ENCODE data around the gene SCN8A.
A peak's percentile ranks its signal among the peaks of the same experiment; 100 is the strongest.

The SCN8A gene

DNA sequence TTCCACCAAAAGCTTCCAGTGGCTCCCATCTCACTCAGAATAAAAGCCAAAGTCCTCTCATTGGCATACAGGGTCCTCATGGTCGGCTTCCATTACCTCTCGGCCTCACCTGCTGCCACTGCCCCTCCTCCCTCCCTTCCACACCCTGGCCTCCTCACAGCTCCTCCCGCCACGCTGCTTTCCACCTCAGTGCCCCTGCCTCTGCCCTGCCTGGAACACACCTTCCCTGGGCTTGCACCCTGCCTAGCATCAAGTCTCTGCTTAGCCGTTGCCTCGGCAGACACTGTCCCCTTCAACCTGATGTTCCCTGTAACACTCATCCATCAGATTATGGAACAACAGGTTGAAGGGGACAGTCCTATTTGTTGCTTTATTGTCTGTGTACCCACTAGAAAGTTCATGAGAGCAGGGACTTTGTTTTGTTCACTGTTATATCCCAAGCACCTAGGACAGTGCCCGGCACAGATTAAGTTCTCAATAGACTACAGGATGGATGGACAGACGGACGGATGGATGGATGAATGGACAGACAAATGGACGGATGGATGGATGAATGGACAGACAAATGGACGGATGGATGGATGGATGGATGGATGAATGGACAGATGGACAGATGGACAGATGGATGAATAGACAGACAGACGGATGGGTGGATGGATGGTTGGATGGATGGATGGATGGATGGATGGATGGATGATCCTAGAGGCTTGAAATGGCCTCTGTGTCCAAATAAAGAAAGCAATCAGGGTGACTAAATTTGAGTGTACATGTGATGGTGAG lies 242.6 kb downstream of the SCN8A start:
- Histone ChIP-seq H3K9me2 (replicated peaks; ENCODE audit: insufficient read depth, low read length) (no peaks in the 10 kb centered on the region), H3F3A (ENCODE audit: insufficient read depth, low read length) (0 out of 2 replicates have a peak, but pooled peaks cover 6% of the 10 kb centered on the region), H3K27ac (ENCODE audit: low read length) (no peak overlapping the region), H3K4me3 (ENCODE audit: low read length) (no peak overlapping the region), H3K9me3 (replicated peaks; ENCODE audit: insufficient read depth, low read length) (no peaks in the 10 kb centered on the region), H3K36me3 (replicated peaks; ENCODE audit: insufficient read depth, low read length) (no peaks in the 10 kb centered on the region), H3K9ac (ENCODE audit: low read length) (no peak overlapping the region), H4K20me1 (ENCODE audit: insufficient read depth, low read length) (no peaks in the 10 kb centered on the region), H3K4me2 (ENCODE audit: low read depth, low read length) (peak overlapping the region; percentile 42; the same call in 1 of the 2 replicates), H3K79me2 (ENCODE audit: low read length) (no peaks in the 10 kb centered on the region), H3K4me1 (ENCODE audit: low read length) (peaks cover 16% of the 10 kb centered on the region), H3K27me3 (replicated peaks; ENCODE audit: insufficient read depth, low read length) (peaks cover 90% of the 10 kb centered on the region), H2AFZ (ENCODE audit: low read length) (no peak overlapping the region)
- DNase-seq: no peak
- no peak for TF ChIP-seq EZH2phosphoT487 (IDR thresholded peaks at IDR 0.05; ENCODE audit: low read length)
- TF ChIP-seq EZH2 (optimal IDR thresholded peaks at IDR 0.05; ENCODE audit: low read depth, low read length): no peak
- no peak for TF ChIP-seq CTCF (IDR thresholded peaks at IDR 0.05; ENCODE audit: low read length)

GRCh38 chr12:51834411-51834810 lies 243.4 kb downstream of the SCN8A start:
- DNase-seq: no peak
- H4K20me1 ChIP-seq (ENCODE audit: insufficient read depth, low read length): no peaks in the 10 kb centered on the region
- peaks cover 16% of the 10 kb centered on the region for H3K4me1 ChIP-seq (ENCODE audit: low read length)
- H3K4me3 ChIP-seq (ENCODE audit: low read length): no peak overlapping the region
- no peak overlapping the region for H3K27ac ChIP-seq (ENCODE audit: low read length)
- H3K27me3 ChIP-seq (replicated peaks; ENCODE audit: insufficient read depth, low read length): peaks cover 89% of the 10 kb centered on the region
- no peaks in the 10 kb centered on the region for H3K9me3 ChIP-seq (replicated peaks; ENCODE audit: insufficient read depth, low read length)
- H3K9me2 ChIP-seq (replicated peaks; ENCODE audit: insufficient read depth, low read length): no peaks in the 10 kb centered on the region
- no peak overlapping the region for H3K9ac ChIP-seq (ENCODE audit: low read length)
- no peaks in the 10 kb centered on the region for H3K79me2 ChIP-seq (ENCODE audit: low read length)
- no peak overlapping the region for H2AFZ ChIP-seq (ENCODE audit: low read length)
- TF ChIP-seq CTCF (IDR thresholded peaks at IDR 0.05; ENCODE audit: low read length) (no peak), EZH2 (optimal IDR thresholded peaks at IDR 0.05; ENCODE audit: low read depth, low read length) (no peak), EZH2phosphoT487 (IDR thresholded peaks at IDR 0.05; ENCODE audit: low read length) (no peak)
- 0 out of 2 replicates have a peak, but pooled peaks cover 6% of the 10 kb centered on the region for H3F3A ChIP-seq (ENCODE audit: insufficient read depth, low read length)
- H3K4me2 ChIP-seq (ENCODE audit: low read depth, low read length): no peak overlapping the region
- H3K36me3 ChIP-seq (replicated peaks; ENCODE audit: insufficient read depth, low read length): no peaks in the 10 kb centered on the region

DNA sequence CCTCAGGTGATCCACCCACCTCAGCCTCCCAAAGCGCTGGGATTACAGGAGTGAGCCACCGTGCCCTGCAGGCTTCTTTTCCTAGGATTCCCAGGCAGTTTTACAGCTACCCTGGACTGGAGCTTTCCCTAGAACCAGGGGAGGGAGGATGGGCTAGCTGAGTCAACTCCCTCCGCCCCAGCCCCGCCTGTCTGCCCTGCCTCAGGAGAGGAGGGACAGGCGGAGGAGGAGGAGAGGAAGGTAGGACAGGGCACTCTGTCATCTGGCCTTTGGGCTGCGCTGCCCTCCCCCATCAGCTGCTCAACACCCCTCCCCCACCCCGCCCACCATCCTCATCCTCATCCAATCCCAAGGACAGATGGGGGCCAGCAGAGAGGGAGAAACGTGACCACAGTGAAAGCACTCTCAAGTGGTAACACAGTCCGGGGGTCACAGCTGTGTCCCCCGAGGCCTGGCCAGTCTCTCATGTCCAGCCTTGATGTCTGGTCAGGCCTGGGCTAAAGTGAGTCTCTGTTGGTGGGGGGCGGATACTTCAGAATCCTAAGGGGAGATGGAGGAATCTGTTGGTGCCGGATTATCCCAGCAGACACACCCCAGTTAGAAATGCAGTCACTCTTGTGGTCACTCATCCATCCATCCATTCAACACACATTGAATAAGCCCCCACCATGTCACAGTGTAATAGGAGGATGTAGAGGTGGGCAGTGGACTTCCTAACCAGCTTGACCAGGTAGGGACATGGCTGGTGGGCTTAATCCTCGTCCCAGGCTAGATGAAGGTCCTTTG lies 245.2 kb downstream of the SCN8A start:
- Histone ChIP-seq H3K4me2 (ENCODE audit: low read depth, low read length) (no peak overlapping the region), H4K20me1 (ENCODE audit: insufficient read depth, low read length) (no peaks in the 10 kb centered on the region), H2AFZ (ENCODE audit: low read length) (no peak overlapping the region), H3K36me3 (replicated peaks; ENCODE audit: insufficient read depth, low read length) (no peaks in the 10 kb centered on the region), H3K9me2 (replicated peaks; ENCODE audit: insufficient read depth, low read length) (no peaks in the 10 kb centered on the region), H3K9me3 (replicated peaks; ENCODE audit: insufficient read depth, low read length) (no peaks in the 10 kb centered on the region), H3K4me3 (ENCODE audit: low read length) (no peak overlapping the region), H3K27me3 (replicated peaks; ENCODE audit: insufficient read depth, low read length) (peaks cover 91% of the 10 kb centered on the region), H3K4me1 (ENCODE audit: low read length) (peaks cover 16% of the 10 kb centered on the region), H3F3A (ENCODE audit: insufficient read depth, low read length) (0 out of 2 replicates have a peak, but pooled peaks cover 6% of the 10 kb centered on the region), H3K9ac (ENCODE audit: low read length) (no peak overlapping the region), H3K79me2 (ENCODE audit: low read length) (no peaks in the 10 kb centered on the region), H3K27ac (ENCODE audit: low read length) (no peak overlapping the region)
- no peak for DNase-seq
- TF ChIP-seq CTCF (IDR thresholded peaks at IDR 0.05; ENCODE audit: low read length): no peak

All from MM.1S (cell line).